ENCODE data around the gene MCOLN2.
"Not testable (repeated sequence)": the region's sequence is repeated elsewhere in the genome, so short reads cannot be mapped to it uniquely, and the experiment has no call there.

MCOLN2 gene

DNA sequence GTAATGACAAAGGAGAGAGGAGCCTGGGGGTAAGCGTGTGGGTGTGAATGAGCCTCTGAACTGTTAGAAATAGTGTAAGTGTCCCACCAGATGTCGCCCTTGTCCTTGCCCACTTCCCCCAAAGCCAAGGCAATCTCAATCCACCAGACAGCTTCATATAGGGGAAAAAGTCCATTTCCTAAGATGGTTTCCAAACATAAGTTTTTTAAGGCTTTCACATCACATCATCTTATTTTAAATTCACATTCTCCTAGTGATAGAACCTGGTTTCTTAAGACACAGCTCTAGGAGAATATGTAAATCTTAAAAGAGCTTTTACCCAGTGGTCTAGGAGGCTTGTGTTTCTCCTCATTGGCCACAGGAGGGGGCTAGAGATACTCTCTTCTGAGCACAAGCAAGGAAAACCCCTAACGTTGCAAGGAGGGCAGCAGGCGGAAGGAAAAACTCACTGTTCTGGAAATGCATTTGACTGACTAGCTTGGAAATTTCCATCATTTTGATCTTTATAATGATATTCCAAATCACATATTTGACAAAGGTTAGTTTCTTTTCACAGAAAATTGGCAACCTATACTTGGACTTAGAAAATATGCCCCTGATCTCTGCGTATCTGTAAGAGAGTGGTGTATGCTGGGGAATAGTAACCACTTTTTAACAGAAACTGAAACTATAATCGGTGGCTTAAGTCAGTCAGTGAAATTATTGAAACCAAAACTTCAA lies 52.0 kb downstream of the MCOLN2 start:
- in situ Hi-C loops (cut with MboI; ENCODE audit: low sequenced_read_pairs) = loop anchor here (25.0 kb wide), 1 partner anchor 317 kb away; the partner anchor contains the start of gene C1orf52

DNA sequence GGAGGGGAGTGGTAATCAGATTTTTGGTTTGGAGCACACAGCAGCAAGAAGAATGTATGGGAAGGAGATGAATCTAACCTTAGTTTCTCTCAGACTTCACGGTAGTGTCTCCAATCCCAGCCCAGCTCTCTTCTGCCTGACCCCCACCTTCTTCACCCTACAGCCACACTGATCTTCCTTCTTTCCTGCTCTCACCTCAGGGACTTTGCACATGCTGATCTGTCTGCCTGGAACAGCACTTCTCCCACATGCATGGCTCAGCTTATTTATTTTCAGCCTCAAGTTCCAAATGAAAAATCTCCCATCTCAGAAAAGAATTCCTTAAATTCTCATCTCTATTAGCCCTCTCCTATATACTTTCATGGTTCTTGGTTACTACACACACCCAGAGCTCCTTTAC lies 55.1 kb downstream of the MCOLN2 start:
- in situ Hi-C loops (cut with MboI; ENCODE audit: low sequenced_read_pairs) = loop anchor here (25.0 kb wide), 1 partner anchor 320 kb away; the partner anchor contains the start of gene C1orf52

DNA sequence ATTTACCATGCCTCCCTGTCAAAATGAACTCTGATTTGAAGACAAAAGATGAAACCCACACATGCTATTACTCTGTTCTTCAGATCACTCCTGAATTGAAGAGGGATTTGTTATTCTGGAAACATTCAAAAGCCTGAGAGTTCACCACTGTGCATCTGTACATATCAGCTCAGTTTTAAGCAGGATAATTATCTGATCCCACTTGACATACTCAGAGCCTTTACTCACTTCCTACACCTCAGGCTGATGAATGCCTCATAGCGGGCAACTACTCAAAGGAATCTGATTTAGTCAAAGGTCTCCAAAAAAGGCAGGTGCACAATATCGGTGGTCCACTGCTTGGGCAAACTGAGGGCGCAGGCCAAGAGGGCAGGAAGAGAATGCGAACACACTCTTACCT lies 56.4 kb downstream of the MCOLN2 start:
- in situ Hi-C loops (cut with MboI; ENCODE audit: low sequenced_read_pairs) = loop anchor here (25.0 kb wide), 1 partner anchor 322 kb away; the partner anchor contains the start of gene C1orf52

DNA sequence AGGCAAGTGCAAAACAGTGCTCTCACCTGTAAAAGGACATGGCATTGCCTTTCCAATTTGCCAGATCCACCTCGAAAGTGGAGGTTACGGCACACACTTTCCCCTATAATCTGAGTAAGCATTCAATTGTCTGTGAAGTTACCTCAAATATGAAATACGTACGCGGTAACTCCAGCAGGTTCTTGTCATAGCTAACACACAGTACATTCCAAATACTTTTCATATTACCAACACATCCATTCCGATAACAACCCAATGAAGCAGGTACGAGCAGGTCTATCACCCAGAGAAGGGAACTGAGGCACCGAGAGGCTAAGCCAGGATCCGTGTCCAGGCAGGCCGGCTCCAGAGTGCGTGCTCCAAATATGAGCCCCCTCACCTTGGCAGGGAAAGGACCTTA lies 57.2 kb downstream of the MCOLN2 start:
- in situ Hi-C loops (cut with MboI; ENCODE audit: low sequenced_read_pairs) = loop anchor here (25.0 kb wide), 1 partner anchor 323 kb away; the partner anchor contains the start of gene C1orf52

DNA sequence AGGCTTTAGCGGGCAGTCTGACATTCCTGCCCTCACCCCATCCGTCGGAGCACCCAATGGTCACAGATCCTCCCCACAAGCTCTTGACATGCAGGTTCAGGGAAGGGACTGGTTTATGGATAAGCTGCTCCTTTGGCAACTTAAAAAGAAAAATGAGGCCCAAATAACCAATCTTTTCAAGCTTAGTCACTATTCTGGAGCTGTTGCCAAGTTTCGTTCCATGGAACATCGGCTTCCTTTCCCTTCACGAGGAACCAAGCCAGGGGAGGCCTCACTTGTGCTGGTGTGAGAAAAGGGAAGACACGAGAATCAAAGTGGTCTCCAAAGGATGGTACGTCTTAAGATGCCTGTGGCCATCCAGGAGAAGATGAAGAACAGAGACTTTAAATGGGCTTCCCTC lies 57.8 kb downstream of the MCOLN2 start:
- in situ Hi-C loops (cut with MboI; ENCODE audit: low sequenced_read_pairs) = loop anchor here (25.0 kb wide), 1 partner anchor 323 kb away; the partner anchor contains the start of gene C1orf52

DNA sequence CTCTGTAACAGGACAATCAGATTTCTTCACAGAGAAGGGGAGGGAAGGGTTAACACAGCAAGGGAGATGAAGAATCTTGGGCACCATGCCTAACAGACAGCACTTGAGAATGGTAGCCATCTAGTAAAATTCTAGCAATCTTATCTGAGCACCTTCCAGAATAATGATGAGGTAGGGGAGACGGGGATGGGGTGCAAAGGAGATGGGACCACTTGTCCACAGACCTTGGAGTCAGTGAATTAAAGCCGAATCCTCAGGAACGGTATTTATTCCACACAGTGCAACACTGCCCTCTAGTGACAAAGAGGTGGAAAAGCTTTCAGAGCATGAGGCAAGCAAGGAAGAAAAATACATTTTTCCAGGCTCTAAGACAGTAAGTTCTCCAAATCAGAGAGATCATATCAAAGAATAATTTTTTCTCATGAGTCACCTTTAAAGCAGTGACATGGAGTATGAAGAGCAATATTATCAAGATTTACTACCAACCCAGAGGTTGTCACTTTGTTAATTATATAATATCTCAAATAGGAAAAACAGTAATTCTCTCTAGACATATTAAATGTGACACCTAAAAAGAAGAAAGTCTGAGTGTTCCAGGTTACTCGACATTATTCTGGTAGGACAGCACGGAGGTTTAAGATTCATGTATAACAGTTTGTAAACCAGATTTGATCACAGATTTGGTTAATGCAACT lies 60.6 kb downstream of the MCOLN2 start:
- in situ Hi-C loops (cut with MboI; ENCODE audit: low sequenced_read_pairs) = loop anchor here (25.0 kb wide), 1 partner anchor 326 kb away; the partner anchor contains the start of gene C1orf52

DNA sequence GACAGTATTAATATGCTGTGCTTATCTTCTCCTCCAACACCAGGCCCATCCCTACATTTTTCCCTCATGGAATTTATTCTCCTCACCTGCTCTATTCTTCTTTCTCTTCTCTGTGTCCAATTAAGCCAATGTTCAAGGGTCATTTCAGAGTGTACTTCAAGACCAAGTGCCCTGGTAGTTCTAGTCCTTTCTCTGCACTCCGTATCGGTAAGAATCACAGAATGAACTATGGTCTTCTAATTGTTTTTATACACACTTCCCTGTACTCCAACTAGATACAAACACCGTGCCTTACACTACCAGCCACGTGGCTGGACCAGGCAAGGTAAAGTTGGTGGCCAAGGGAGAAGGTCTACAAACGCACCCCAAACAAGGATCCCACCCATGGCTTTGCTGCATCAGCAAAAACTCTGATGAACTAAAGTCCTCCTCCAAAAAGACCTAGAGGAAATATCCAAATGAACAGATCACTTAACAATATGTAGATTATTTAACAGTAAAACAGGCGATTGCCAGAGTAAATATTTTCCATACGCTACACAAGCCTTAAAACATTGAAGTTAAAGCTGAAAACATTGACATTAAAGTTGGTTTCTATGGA lies 63.8 kb downstream of the MCOLN2 start:
- in situ Hi-C loops (cut with MboI; ENCODE audit: low sequenced_read_pairs) = loop anchor here (25.0 kb wide), 1 partner anchor 329 kb away; the partner anchor contains the start of gene C1orf52

DNA sequence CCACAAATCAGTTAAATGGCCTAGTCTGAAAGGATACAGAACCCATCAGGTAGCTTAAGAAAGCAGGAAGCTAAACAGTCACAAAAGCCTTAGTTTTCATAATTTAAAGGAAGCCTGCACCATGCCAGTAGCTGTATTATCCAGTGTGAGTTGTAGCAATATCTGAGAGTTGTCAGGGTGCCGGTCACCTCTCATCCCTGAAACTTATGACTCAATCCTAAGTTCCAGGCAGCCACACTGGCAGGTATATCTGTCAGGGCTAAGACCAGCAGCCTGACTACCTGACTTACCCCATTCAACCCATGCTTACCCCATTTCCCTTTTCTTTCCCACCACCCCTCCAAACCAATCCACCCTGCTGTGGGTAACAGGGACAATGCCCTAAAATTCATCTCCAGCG lies 66.1 kb downstream of the MCOLN2 start:
- in situ Hi-C loops (cut with MboI; ENCODE audit: low sequenced_read_pairs) = loop anchor here (25.0 kb wide), 1 partner anchor 331 kb away; the partner anchor contains the start of gene C1orf52

DNA sequence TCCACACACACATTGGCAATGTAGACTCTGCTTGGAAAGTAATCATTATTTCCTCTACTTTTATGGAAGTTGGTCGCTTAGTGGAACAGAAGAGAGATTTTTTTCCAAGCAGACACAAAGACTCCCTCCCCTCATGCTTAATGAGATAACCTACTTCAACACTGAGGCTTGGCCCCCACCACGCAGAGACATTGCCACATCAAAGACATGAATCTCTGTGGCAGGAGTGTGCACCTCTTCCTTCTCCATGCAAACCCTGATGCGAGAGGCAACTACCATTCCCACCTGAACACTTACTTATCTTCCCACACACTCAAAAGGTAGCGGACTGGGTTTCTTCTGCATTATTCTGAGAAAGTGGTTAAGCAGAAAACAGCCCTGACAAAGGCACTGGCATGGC lies 66.6 kb downstream of the MCOLN2 start:
- in situ Hi-C loops (cut with MboI; ENCODE audit: low sequenced_read_pairs) = loop anchor here (25.0 kb wide), 1 partner anchor 332 kb away; the partner anchor contains the start of gene C1orf52

DNA sequence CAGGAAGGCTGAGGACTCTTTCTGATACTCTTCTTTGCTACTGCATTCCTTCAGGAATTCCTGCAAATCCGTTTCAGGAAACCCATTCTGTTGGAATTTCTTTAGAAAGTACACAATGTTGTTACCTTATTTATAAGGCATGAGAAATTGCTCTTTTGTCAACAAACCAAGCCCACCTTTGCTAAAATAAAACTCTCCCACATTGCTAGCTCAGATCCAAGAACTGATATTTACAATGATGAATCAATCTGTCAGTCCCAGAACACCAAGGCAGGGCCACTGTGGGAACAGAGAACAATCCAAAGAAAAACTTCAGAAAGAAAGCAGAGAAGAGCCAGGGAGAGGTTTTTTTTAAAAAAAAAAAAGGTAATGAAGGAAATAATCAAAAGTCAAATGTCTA lies 67.3 kb downstream of the MCOLN2 start:
- in situ Hi-C loops (cut with MboI; ENCODE audit: low sequenced_read_pairs) = loop anchor here (25.0 kb wide), 1 partner anchor 333 kb away; the partner anchor contains the start of gene C1orf52

DNA sequence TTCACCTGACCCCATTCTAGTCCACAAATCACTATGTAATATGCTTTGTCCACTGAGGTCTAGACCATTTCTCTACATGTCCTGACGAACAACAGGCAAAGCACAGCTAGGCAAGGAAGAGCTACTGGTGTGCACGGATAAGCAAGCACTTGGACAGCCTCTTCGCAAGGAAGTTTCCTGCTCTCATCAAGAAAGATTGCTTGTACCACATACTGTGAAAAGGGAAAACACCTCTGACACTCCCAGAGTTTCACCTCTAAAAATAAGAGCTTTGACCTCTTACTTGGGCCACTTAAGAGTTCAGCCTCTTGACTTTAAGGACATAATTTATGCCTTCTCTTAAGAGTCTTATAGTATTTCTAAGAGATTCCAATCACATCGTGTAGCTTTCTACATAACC lies 67.9 kb downstream of the MCOLN2 start:
- in situ Hi-C loops (cut with MboI; ENCODE audit: low sequenced_read_pairs) = loop anchor here (25.0 kb wide), 1 partner anchor 333 kb away; the partner anchor contains the start of gene C1orf52

DNA sequence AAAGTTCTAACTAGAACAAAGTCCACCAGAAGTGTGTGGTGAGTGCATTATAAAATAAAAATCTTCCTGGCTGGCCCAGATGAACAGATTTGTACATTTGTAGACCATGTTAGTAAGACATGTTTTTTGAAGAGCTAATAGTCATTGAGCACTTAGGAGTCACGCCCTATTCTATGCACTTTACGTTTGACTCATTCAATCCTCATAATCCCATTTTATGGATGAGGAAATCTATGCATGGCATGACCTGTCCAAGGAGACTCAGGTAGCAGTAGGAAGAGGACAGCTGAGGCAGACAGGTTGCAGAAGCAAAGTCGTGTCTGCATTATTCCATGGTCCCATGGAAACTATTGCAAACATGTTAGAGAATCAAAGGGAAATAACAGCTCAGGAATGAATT lies 73.6 kb downstream of the MCOLN2 start:
- in situ Hi-C loops (cut with MboI; ENCODE audit: low sequenced_read_pairs) = no loop called here

DNA sequence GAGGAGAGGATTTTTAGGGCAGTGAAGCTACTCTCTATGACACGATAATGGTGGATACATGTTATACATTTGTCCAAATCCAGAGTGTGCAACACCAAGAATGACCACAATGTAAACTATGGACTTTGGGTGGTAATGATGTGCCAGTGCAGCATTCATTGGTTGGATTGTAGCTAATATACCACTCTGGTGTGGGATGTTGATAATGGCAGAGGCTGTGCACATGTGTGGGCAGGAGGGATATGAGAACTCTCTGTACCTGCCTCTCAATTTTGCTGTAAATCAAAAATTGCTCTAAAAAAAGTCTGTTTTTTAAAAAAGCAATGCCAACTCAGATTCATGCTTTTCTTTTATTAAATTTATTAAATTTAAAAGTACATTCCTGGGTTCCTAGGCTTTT lies 76.8 kb downstream of the MCOLN2 start:
- in situ Hi-C loops (cut with MboI; ENCODE audit: low sequenced_read_pairs) = no loop called here

DNA sequence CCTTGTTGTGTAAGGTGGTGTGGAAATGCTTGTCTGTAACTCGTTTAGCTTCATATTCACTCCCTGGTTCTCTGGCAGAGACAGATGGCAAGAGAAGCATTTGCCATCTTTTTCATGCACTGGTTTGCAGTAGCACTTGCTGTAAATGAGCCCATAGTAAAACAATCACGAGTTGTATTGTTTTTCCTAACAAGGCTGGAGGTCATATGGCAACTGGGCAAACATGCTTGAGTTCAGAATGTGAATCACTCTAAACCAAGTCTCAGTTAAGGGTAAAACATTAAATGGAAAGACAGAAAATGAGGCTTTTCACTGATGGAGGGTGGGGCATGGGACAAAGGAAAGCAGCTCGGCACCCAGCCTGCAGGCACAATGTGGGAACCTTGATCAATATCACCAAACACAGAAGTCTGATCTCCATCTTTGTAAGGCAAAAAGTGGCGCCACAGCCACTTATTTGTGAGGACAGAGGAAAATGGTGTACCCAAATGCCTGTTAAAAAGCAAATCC lies 77.4 kb downstream of the MCOLN2 start:
- in situ Hi-C loops (cut with MboI; ENCODE audit: low sequenced_read_pairs) = no loop called here

DNA sequence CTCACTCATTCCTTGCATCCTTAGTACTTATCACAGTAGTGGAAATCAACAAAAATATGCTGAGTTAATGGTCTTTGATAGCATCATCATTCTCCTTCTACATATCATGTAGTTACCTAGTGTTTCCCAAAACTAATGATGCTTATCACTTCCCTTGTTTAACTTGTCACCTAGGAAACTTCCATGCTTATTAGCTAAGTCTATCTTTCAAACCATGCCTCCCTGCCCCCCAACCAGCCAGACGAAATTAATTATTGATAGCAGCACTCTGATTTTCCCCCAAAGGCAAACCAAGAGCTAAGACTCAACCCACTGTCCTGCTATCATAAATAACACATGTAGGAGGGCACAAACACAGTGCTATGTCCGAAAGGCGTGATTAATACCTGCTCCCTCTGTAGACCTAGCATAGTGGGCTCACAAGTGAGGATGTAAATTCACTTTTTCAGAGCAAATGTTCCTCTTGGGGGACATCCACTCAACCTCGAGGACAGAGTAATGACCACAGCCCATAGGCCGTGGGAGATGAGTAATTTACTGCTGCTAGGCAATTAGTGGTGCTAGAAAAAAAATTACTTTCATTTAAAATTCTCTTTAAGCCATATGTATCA lies 78.1 kb downstream of the MCOLN2 start:
- in situ Hi-C loops (cut with MboI; ENCODE audit: low sequenced_read_pairs) = no loop called here

DNA sequence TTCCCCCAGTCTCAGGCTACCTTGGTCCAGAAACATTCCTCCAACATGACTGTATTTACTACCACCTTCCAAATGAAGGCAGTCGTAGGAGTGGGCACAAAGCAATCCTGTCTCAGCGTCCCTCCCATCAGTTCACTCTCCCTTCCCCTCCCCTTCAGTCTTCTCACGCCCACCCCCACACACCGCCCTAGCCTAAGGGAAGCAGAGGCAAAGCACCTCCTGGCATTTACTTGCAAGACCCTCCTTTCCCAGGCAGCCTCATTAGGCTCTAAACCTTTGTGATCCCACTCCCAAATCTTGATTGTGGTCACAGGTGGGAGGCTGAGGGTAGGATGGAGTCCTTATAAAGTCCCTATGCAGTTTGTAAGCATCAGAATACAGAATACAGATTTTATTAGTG lies 80.0 kb downstream of the MCOLN2 start:
- in situ Hi-C loops (cut with MboI; ENCODE audit: low sequenced_read_pairs) = no loop called here

DNA sequence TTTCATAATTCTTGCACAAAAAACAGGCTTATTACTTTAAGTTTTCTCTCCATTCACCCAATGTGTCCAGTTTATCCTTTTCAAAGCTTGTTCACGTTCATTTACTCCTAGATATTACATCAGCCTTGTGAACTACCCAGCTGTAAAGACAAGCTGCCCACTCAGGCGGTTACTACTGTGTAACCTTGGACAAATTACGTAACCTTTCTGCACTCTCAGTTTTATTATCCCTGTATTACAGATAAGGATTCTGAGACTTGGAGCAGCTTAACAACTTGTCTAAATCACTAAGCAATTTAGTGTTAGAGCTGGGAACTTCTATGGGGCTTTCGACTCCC lies 83.4 kb downstream of the MCOLN2 start:
- in situ Hi-C loops (cut with MboI; ENCODE audit: low sequenced_read_pairs) = no loop called here

DNA sequence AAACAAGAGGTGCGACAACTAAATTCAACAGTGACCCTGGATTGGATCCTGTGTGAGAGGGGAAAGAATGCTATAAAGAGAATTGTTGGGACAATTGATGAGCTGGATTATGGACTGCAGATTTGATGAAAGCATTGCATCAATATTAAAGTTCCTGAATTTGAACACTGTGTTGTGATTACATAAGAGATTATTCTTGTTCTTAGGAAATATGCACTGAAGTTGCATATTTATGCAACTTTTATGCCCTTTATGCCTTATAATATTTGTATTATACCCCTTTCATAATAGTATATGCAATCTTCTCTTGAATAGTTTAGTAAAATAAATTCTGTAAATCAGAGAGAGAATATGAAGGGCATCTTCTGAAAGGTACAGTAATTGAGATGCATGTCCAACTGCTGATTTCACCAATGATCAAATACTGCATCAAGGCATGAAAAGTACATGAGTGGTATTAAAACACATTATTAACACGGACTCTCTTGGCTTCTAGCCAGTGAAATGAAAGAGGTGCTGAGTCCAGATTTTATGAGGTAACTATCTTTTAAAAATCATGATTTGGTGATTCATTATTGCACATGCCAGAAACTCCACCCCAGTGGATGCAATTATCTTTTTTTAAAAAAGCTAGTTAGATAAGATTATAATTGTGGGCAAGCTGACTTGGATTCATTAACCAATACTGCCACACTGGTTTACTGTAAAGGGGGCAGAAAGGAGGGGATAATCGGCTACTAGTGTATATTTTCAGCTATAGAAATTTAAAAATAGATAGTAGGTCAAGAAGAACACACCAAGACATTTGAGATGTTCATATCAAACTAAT lies 84.0 kb downstream of the MCOLN2 start:
- in situ Hi-C loops (cut with MboI; ENCODE audit: low sequenced_read_pairs) = no loop called here

DNA sequence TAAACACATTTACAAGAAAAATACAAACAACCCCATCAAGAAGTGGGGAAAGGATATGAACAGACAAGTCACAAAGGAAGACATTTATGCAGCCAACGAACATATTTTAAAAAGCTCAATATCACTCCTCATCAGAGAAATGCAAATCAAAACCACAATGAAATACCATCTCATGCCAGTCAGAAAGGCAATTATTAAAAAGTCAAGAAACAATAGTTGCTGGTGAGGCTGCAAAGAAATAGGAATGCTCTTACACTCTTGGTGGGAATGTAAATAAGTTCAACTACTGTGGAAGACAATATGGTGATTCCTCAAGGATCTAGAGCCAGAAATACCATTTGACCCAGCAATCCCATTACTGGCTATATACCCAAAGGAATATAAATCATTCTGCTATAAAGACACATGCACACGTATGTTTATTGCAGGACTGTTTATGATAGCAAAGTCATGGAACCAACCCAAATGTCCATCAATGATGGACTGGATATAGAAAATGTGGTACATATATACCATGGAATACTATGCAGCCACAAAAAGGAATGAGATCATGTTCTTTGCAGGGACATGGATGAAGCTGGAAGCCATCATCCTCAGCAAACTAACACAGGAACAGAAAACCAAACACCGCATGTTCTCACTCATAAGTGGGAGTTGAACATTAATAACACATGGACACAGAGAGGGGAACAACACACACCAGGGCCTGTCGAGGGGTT lies 88.0 kb downstream of the MCOLN2 start:
- in situ Hi-C loops (cut with MboI; ENCODE audit: low sequenced_read_pairs) = not testable (repeated sequence)
